Ishikawa (cell line): ENCODE results near the gene CCDC15.

ENCODE experiments used
- CEBPB ChIP-seq: IDR thresholded peaks from 2 replicates; pipeline ENCODE4 v1.6.1; 2012
- CREB1 ChIP-seq: IDR thresholded peaks from 2 replicates; pipeline ENCODE4 v1.6.1; 2012; ENCODE audit warnings: low read depth
- EGR1 ChIP-seq: IDR thresholded peaks from 2 replicates; pipeline ENCODE4 v1.6.1; 2012
- EP300 ChIP-seq: IDR thresholded peaks from 2 replicates; pipeline ENCODE4 v1.6.1; 2012; ENCODE audit warnings: borderline replicate concordance
- FOXM1 ChIP-seq: IDR thresholded peaks from 2 replicates; pipeline ENCODE4 v1.6.1; 2012; ENCODE audit warnings: low read depth, borderline replicate concordance
- NFIC ChIP-seq: IDR thresholded peaks from 2 replicates; pipeline ENCODE4 v1.6.1; 2012
- RAD21 ChIP-seq: IDR thresholded peaks from 2 replicates; pipeline ENCODE4 v1.6.1; 2012; ENCODE audit warnings: low read depth
- TAF1 ChIP-seq: IDR thresholded peaks from 2 replicates; pipeline ENCODE4 v1.6.1; 2012; ENCODE audit warnings: low read depth, mild to moderate bottlenecking
- TCF12 ChIP-seq: IDR thresholded peaks from 2 replicates; pipeline ENCODE4 v1.6.1; 2012; ENCODE audit warnings: low read depth
- TEAD4 ChIP-seq: IDR thresholded peaks from 2 replicates; pipeline ENCODE4 v1.6.1; 2012
- YY1 ChIP-seq: IDR thresholded peaks from 2 replicates; pipeline ENCODE4 v1.6.1; 2012; ENCODE audit warnings: low read depth
- ZBTB7A ChIP-seq: IDR thresholded peaks from 2 replicates; pipeline ENCODE4 v1.6.1; 2012; ENCODE audit warnings: low read depth
- TF ChIP-seq, protein P1 (sequence below): IDR thresholded peaks from 2 replicates; pipeline ENCODE4 v1.6.1; 2012
- TF ChIP-seq, protein P2 (sequence below): IDR thresholded peaks from 2 replicates; pipeline ENCODE4 v1.6.1; 2012
- TF ChIP-seq, protein P3 (sequence below): IDR thresholded peaks from 2 replicates; pipeline ENCODE4 v1.6.1; 2012; ENCODE audit warnings: low read depth, mild to moderate bottlenecking

The CCDC15 gene

DNA sequence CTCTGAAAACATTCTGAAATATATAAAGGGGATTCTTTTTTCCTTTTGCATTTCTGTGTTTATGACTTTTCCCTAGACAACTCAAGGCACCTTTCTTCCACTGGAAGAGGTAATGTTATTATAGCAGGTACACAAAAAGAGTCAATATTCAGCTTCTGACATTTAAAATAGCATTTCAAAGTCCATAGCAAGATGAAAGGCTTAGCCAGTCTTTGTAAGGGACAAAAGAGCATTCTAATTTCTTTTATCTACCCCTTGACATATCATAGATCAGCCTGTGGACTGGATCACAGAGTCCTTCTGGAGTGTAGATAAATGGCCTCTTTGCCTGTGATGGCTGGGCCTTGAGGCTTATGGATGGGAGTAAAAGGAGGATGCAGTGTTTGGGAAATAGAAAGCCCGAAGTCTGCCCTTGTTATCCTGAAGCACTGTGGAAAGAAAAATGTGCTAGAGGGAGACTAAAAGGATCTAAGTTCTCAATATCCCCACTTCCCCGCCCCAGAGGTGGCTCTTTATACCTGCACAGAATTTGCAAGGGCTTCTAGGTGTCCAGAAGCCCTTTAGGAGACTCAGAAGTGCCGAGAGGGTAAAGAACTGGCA, 16.6 kb upstream of the CCDC15 start:
- TF ChIP-seq, protein P1, sequence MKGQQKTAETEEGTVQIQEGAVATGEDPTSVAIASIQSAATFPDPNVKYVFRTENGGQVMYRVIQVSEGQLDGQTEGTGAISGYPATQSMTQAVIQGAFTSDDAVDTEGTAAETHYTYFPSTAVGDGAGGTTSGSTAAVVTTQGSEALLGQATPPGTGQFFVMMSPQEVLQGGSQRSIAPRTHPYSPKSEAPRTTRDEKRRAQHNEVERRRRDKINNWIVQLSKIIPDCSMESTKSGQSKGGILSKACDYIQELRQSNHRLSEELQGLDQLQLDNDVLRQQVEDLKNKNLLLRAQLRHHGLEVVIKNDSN = no peak
- TF ChIP-seq NFIC (no peak), TAF1 (no peak), ZBTB7A (no peak), YY1 (no peak), EGR1 (no peak), TEAD4 (no peak), CEBPB (no peak), TCF12 (no peak), RAD21 (no peak), EP300 (no peak), CREB1 (no peak), FOXM1 (no peak)
- TF ChIP-seq, protein P2, sequence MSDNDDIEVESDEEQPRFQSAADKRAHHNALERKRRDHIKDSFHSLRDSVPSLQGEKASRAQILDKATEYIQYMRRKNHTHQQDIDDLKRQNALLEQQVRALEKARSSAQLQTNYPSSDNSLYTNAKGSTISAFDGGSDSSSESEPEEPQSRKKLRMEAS = no peak
- TF ChIP-seq, protein P3, sequence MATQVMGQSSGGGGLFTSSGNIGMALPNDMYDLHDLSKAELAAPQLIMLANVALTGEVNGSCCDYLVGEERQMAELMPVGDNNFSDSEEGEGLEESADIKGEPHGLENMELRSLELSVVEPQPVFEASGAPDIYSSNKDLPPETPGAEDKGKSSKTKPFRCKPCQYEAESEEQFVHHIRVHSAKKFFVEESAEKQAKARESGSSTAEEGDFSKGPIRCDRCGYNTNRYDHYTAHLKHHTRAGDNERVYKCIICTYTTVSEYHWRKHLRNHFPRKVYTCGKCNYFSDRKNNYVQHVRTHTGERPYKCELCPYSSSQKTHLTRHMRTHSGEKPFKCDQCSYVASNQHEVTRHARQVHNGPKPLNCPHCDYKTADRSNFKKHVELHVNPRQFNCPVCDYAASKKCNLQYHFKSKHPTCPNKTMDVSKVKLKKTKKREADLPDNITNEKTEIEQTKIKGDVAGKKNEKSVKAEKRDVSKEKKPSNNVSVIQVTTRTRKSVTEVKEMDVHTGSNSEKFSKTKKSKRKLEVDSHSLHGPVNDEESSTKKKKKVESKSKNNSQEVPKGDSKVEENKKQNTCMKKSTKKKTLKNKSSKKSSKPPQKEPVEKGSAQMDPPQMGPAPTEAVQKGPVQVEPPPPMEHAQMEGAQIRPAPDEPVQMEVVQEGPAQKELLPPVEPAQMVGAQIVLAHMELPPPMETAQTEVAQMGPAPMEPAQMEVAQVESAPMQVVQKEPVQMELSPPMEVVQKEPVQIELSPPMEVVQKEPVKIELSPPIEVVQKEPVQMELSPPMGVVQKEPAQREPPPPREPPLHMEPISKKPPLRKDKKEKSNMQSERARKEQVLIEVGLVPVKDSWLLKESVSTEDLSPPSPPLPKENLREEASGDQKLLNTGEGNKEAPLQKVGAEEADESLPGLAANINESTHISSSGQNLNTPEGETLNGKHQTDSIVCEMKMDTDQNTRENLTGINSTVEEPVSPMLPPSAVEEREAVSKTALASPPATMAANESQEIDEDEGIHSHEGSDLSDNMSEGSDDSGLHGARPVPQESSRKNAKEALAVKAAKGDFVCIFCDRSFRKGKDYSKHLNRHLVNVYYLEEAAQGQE = no peak

DNA sequence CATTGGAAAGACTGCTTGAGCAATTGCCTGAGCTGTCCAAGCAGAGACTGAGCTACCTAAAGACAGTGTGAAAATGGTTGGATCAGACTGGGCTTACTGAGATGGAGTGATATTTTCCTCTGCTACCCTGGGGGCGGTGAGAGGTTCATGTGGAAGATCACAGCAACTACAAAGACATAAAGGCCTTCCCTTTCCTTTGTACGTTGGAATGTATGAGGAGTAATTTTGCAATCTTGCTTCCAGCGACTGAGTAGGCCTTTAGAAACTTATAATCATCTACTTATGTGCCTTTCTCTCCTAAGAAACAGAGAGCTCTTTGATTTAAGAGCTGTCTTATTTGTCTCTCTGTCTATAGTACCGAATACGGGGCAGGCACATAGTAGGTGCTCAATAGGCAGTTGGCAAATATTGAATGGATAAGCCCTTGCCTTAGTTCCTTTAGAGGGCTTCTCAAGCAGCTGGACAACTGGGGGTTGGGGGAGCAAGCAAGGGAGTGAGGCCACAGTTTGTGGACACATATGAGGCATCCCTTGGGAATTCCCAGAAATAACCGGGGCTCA, 15.7 kb upstream of the CCDC15 start:
- no peak for TF ChIP-seq YY1
- TF ChIP-seq NFIC = no peak
- no peak for TF ChIP-seq TEAD4
- TF ChIP-seq EP300 = no peak
- no peak for TF ChIP-seq EGR1
- TF ChIP-seq RAD21 = no peak

DNA sequence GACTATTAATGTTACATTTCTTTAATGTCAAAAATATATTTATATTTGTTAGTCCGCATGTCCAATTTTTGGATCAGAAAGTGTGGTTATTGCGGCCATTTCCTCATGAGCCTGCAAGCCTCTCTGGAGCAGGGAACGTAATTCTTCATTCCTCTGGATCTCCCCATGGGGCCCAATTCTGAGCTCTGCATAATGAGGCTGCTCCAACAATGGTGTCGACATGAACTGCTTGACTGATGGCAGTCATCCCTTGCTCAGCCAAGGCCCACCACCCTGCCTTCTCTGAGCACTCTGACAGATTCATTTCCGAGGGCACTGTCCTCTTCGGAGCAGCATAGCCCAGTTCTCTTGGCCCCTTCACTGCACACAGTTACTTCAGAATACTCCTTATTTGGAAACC, 15.0 kb upstream of the CCDC15 start:
- TF ChIP-seq, protein P2 = no peak
- TF ChIP-seq CREB1 = no peak
- no peak for TF ChIP-seq TAF1
- TF ChIP-seq RAD21 = no peak
- no peak for TF ChIP-seq TCF12
- TF ChIP-seq EGR1 = no peak
- TF ChIP-seq ZBTB7A = no peak

DNA sequence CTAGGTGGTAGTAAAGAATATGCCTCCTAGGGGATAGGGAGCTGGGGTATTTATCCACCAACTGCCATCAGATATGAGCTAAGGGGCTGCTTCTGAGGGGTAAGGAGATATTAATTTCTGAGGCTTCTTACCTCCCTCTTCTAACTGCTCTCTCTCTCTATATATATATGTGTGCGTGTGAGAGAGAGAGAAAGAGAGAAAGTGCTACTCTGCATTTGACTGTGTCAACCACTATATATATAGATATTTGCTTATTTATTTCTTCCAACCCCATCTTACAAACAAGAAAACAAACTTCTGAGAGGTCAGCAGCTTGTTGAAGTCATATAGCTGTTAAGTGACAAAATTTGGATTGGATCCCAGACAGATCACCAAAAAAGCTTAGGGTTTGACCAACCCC, 12.3 kb upstream of the CCDC15 start:
- TF ChIP-seq CEBPB (no peak), RAD21 (no peak), NFIC (no peak), TEAD4 (no peak), EGR1 (no peak), TAF1 (no peak), EP300 (no peak), ZBTB7A (no peak), YY1 (no peak), TCF12 (no peak)
- TF ChIP-seq, protein P2 = no peak
- TF ChIP-seq, protein P1 = no peak
- TF ChIP-seq, protein P3 = no peak

DNA sequence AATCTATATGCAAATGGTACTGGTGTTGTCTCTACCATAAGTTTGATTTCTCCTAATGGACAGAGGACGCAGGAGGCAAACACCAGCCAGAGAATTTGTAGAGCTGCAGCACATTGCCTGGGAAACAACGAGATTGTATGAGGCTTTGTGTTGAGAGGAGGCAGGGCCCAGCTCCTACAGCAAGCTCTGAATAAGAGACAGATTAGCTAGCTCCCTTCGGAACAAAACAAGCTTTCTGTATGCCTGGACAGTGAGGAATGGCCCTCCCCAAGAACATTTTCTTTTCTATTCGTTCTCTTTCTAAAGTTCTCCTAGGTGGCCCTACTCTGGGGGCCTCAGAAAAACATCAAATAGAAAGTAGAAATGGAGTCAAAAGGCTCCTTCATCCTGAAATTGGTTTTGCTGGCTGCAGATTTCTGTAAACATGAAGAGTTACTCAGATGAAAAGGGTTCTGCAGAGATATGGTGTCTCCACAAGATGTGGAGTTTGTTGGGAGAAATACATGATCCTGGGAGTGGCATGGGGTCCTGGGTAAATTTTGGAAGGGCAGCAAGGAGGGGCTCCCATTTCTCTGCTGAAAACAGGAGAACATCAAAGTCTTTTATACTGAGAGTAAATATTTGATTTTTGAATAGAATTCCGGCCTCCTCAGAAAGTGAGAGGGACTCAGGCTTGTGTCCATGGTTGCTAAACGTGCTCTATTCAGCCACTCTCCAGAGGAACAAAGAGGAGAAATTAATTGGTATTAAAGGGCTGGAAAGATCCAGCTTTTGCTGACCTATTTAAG, 11.3 kb upstream of the CCDC15 start:
- TF ChIP-seq TEAD4 = no peak
- TF ChIP-seq, protein P3 = no peak
- no peak for TF ChIP-seq TAF1
- no peak for TF ChIP-seq RAD21
- TF ChIP-seq CEBPB = no peak
- no peak for TF ChIP-seq ZBTB7A
- TF ChIP-seq NFIC = no peak
- no peak for TF ChIP-seq EGR1
- TF ChIP-seq EP300 = no peak
- TF ChIP-seq FOXM1 = no peak
- TF ChIP-seq, protein P1 = no peak
- TF ChIP-seq YY1 = no peak
- TF ChIP-seq TCF12 = no peak
- no peak for TF ChIP-seq CREB1
